ENCODE results near the gene AMPD2.
A peak's percentile ranks its signal among the peaks of the same experiment; 100 is the strongest.

The AMPD2 gene

GRCh38 chr1:109631513-109632505, 12.2 kb downstream of the AMPD2 start:
- no peak for DNase-seq

- peak; percentile 94 for DNase-seq
Measured at GRCh38 chr1:109632671-109633346, 13.2 kb downstream of the AMPD2 start.

- no peak for DNase-seq
Measured at GRCh38 chr1:109634292-109634691, 14.7 kb downstream of the AMPD2 start.

GRCh38 chr1:109634771-109635750, 15.4 kb downstream of the AMPD2 start:
- no peak for DNase-seq

- DNase-seq = no peak
Measured at GRCh38 chr1:109635862-109636200, 16.2 kb downstream of the AMPD2 start.

- DNase-seq = no peak
Measured at GRCh38 chr1:109636201-109636952, 16.7 kb downstream of the AMPD2 start.

- DNase-seq = no peak
Measured at GRCh38 chr1:109637446-109637845, 17.8 kb downstream of the AMPD2 start.

- DNase-seq = no peak
Measured at GRCh38 chr1:109639063-109639840, 19.6 kb downstream of the AMPD2 start.

GRCh38 chr1:109639841-109640184, 20.2 kb downstream of the AMPD2 start:
- DNase-seq = no peak

- DNase-seq = peak; percentile 45
Measured at GRCh38 chr1:109640285-109640865, 20.7 kb downstream of the AMPD2 start.

- no peak for DNase-seq
Measured at GRCh38 chr1:109641078-109641740, 21.6 kb downstream of the AMPD2 start.

GRCh38 chr1:109641861-109642260, 22.2 kb downstream of the AMPD2 start:
- no peak for DNase-seq

- no peak for DNase-seq
Measured at GRCh38 chr1:109642626-109643025, 23.0 kb downstream of the AMPD2 start.

- peak; percentile 57 for DNase-seq
Measured at GRCh38 chr1:109643385-109644230, 24.0 kb downstream of the AMPD2 start.

- DNase-seq = no peak
Measured at GRCh38 chr1:109644670-109645069, 25.0 kb downstream of the AMPD2 start.

- peak; percentile 43 for DNase-seq
Measured at GRCh38 chr1:109649491-109649914, 29.9 kb downstream of the AMPD2 start.

GRCh38 chr1:109650609-109651008, 31.0 kb downstream of the AMPD2 start:
- DNase-seq = no peak

- DNase-seq = no peak
Measured at GRCh38 chr1:109652402-109652801, 32.8 kb downstream of the AMPD2 start.

GRCh38 chr1:109653306-109653705, 33.7 kb downstream of the AMPD2 start:
- no peak for DNase-seq
